B cell (primary cell): Measurements from ENCODE around the gene WDR46. TPM values are rescaled to one million over a fixed set of nuclear protein-coding genes. Genes with fewer than 3 reads are reported as not detected.
A peak's percentile ranks its signal among the peaks of the same experiment; 100 is the strongest.

Experiments used
- ATAC-seq: fragments of 200-7000 bp; cut with Tn5 transposase; one replicate; pipeline ENCODE4 v1.10.0; 2021; ENCODE audit warnings: low read depth, mild to moderate bottlenecking, moderate number of reproducible peaks, moderate library complexity
- CTCF ChIA-PET: fragments of 350-600 bp; sonication (Branson Sonifier 250); formaldehyde crosslinking; loops from one replicate; lab custom pipeline; 2021; ENCODE audit warnings: antibody characterized with exemption, inconsistent platforms; lab: Charles Lee
- POLR2A ChIA-PET: fragments of 350-600 bp; sonication (Branson Sonifier 250); formaldehyde crosslinking; loops from one replicate; lab custom pipeline; 2021; ENCODE audit warnings: antibody characterized with exemption; lab: Charles Lee
- DNase-seq: peaks from one replicate; pipeline ENCODE4 v3.0.0; 2013
- H2AFZ ChIP-seq: 2 replicates; pipeline ENCODE4 v1.6.1; 2012; ENCODE audit warnings: mild to moderate bottlenecking, low read depth, low read length; ENCODE audit not compliant: insufficient read depth, poor library complexity, severe bottlenecking
- H3K27ac ChIP-seq, 2 donors: 1 replicate in 1 of 2; 2 replicates in 1 of 2; pipeline ENCODE4 v1.5.1; 2012 to 2013; ENCODE audit warnings: low read length in 2 of 2, mild to moderate bottlenecking in 2 of 2, moderate library complexity in 1 of 2
- H3K27me3 ChIP-seq, 4 experiments: fragments of 200-600 bp in 1 of 4; sonication (generic) in 1 of 4; replicated peaks in 1 of 4; 1 replicate in 2 of 4; 2 replicates in 2 of 4; pipeline versions ENCODE4 v1.6.1 to v1.7.0; 2013 to 2016; ENCODE audit warnings: low read length in 3 of 4, mild to moderate bottlenecking in 2 of 4, mixed read lengths in 1 of 4, moderate library complexity in 1 of 4; ENCODE audit not compliant: insufficient read depth in 4 of 4, control insufficient read depth in 3 of 4; ENCODE audit errors: control extremely low read depth in 1 of 4
- H3K36me3 ChIP-seq, 2 experiments: replicated peaks in 1 of 2; 1 replicate in 1 of 2; 2 replicates in 1 of 2; pipeline versions ENCODE4 v1.6.1 to v1.7.1; 2013; ENCODE audit warnings: low read length in 1 of 2; ENCODE audit not compliant: insufficient read depth in 2 of 2, control insufficient read depth in 1 of 2; ENCODE audit errors: control extremely low read depth in 1 of 2, extremely low read depth in 1 of 2
- H3K4me1 ChIP-seq, 2 donors: fragments of 200-600 bp in 1 of 2; sonication (generic) in 1 of 2; 1 replicate in 1 of 2; 2 replicates in 1 of 2; pipeline versions ENCODE4 v1.5.1 to v1.6.1; 2013 to 2017; ENCODE audit warnings: low read length in 2 of 2; ENCODE audit not compliant: control insufficient read depth in 2 of 2, insufficient read depth in 2 of 2
- H3K4me2 ChIP-seq: replicated peaks from 2 replicates; pipeline ENCODE3; 2012; ENCODE audit warnings: mild to moderate bottlenecking, low read depth, low read length; ENCODE audit not compliant: poor library complexity, severe bottlenecking
- H3K4me3 ChIP-seq, 5 experiments: fragments of 200-600 bp in 1 of 5; sonication (generic) in 1 of 5; 1 replicate in 3 of 5; 2 replicates in 2 of 5; pipeline versions ENCODE4 v1.5.1 to v1.7.0; 2011 to 2016; ENCODE audit warnings: low read length in 4 of 5, mild to moderate bottlenecking in 4 of 5, low read depth in 2 of 5, control low read depth in 1 of 5, moderate library complexity in 1 of 5; ENCODE audit not compliant: insufficient read depth in 1 of 5; ENCODE audit errors: control extremely low read depth in 1 of 5, extremely low read depth in 1 of 5
- H3K79me2 ChIP-seq: fragments of 200-600 bp; sonication (generic); one replicate; pipeline ENCODE4 v1.6.0; 2016; ENCODE audit warnings: low read length; ENCODE audit not compliant: control insufficient read depth, insufficient read depth
- H3K9ac ChIP-seq: fragments of 200-600 bp; sonication (generic); 2 replicates; pipeline ENCODE4 v1.6.1; 2017; ENCODE audit warnings: mild to moderate bottlenecking, low read length, moderate library complexity
- H3K9me3 ChIP-seq, 3 donors: one replicate each; pipeline versions ENCODE4 v1.6.1 to v1.7.1; 2013; ENCODE audit warnings: low read length in 2 of 3; ENCODE audit not compliant: control insufficient read depth in 2 of 3, insufficient read depth in 1 of 3; ENCODE audit errors: control extremely low read depth in 1 of 3
- H4K20me1 ChIP-seq: 2 replicates; pipeline ENCODE4 v1.6.0; 2012; ENCODE audit warnings: mild to moderate bottlenecking, low read length; ENCODE audit not compliant: insufficient read depth, control insufficient read depth, poor library complexity, severe bottlenecking
- H3K27ac Mint-ChIP-seq: one replicate; pipeline ENCODE4 v1.8.0; 2021; ENCODE audit warnings: mixed read lengths
- H3K27me3 Mint-ChIP-seq: one replicate; pipeline ENCODE4 v1.8.0; 2021; ENCODE audit warnings: mixed read lengths
- H3K4me1 Mint-ChIP-seq: one replicate; pipeline ENCODE4 v1.8.0; 2021; ENCODE audit warnings: mixed read lengths
- H3K4me3 Mint-ChIP-seq: one replicate; pipeline ENCODE4 v1.8.0; 2021; ENCODE audit warnings: mixed read lengths
- H3K9me3 Mint-ChIP-seq: one replicate; pipeline ENCODE4 v1.8.0; 2022; ENCODE audit warnings: mixed read lengths; ENCODE audit not compliant: insufficient read depth
- EZH2 ChIP-seq: IDR thresholded peaks from 2 replicates; pipeline ENCODE4 v1.6.1; 2012; ENCODE audit warnings: borderline replicate concordance, low read depth, mild to moderate bottlenecking, moderate library complexity, low read length; ENCODE audit not compliant: insufficient read depth, poor library complexity, severe bottlenecking
- WGBS: methylation state at CpG from one replicate; pipeline ENCODE4 v1.1.5; 2013; ENCODE audit warnings: missing lambda C conversion rate; ENCODE audit not compliant: insufficient coverage; 5-methylcytosine and 5-hydroxymethylcytosine counted together
- intact Hi-C: fragments of 100-400 bp; cut with micrococcal nuclease; formaldehyde crosslinking; loops from one replicate; pipeline ENCODE4 v1.10.0; 2022
- polyA plus RNA-seq: library from polyadenylated mRNA; depleted of rRNA; stranded (reverse); fragments of >200 nt; gene quantifications from 2 replicates; pipeline ENCODE4 v1.2.3, GENCODE V29; 2012
- total RNA-seq, 2 donors: library from RNA; stranded (reverse); fragments of 120-200 nt in 1 of 2; gene quantifications; 1 replicate in 1 of 2; 2 replicates in 1 of 2; pipeline versions ENCODE4 v1.2.3 to v1.2.4, GENCODE V29; 2013 to 2022
- TF ChIP-seq, protein P1 (sequence below): fragments of 200-600 bp; IDR thresholded peaks from one replicate; pipeline ENCODE4 v1.8.0; 2022; ENCODE audit warnings: antibody characterized with exemption, mild to moderate bottlenecking

Gene WDR46
- total and polyA plus RNA-seq, 2 donors (not counting 1 experiment from before 2014, with no cell fraction given), result 60.1 to 77.2 TPM

- Histone ChIP-seq H3K4me3 (peak overlapping the region; percentile 32 to 96 (median 79)), H3K4me1 (peaks cover 12 to 21% of the 10 kb centered on the region in 2 donors), H3K27me3 (no peaks in the 10 kb centered on the region), H3K79me2 (peaks cover 13% of the 10 kb centered on the region), H3K36me3 (peaks cover 0 to 53% of the 10 kb centered on the region in 2 experiments), H3K9ac (peak overlapping the region; percentile 84), H3K27ac (peak overlapping the region; percentile 60 to 91), H4K20me1 (peaks cover 20% of the 10 kb centered on the region), H3K4me2 (peak overlapping the region; percentile 93), H3K9me3 (no peaks in the 10 kb centered on the region), H2AFZ (no peak overlapping the region)
- CTCF ChIA-PET, result interaction anchor here (0.7 to 3.6 kb wide), 4 partner anchors 15 to 46 kb away, joined by 3 to 32 read pairs (median 4); partner anchors contain the start of genes B3GALT4, RPS18 and VPS52
- intact Hi-C loops, result no loop called here
- Mint-ChIP-seq H3K9me3 (no peaks in the 10 kb centered on the region), H3K27me3 (no peaks in the 10 kb centered on the region), H3K4me3 (peak overlapping the region; percentile 99), H3K4me1 (peaks cover 33% of the 10 kb centered on the region), H3K27ac (peak overlapping the region; percentile 88)
- TF ChIP-seq, protein P1, sequence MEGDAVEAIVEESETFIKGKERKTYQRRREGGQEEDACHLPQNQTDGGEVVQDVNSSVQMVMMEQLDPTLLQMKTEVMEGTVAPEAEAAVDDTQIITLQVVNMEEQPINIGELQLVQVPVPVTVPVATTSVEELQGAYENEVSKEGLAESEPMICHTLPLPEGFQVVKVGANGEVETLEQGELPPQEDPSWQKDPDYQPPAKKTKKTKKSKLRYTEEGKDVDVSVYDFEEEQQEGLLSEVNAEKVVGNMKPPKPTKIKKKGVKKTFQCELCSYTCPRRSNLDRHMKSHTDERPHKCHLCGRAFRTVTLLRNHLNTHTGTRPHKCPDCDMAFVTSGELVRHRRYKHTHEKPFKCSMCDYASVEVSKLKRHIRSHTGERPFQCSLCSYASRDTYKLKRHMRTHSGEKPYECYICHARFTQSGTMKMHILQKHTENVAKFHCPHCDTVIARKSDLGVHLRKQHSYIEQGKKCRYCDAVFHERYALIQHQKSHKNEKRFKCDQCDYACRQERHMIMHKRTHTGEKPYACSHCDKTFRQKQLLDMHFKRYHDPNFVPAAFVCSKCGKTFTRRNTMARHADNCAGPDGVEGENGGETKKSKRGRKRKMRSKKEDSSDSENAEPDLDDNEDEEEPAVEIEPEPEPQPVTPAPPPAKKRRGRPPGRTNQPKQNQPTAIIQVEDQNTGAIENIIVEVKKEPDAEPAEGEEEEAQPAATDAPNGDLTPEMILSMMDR, result no peak
- TF ChIP-seq EZH2, result no peak
- peak; percentile 63 for DNase-seq
- no peak for ATAC-seq
- 6% methylated on average over 5 of the region's 16 CpGs for WGBS
- POLR2A ChIA-PET, result interaction anchor here (1.6 to 3.3 kb wide), 6 partner anchors 9 to 47 kb away, joined by 4 to 21 read pairs (median 14); partner anchors contain the start of genes B3GALT4, RPS18, TAPBP and VPS52
Observed at GRCh38 chr6:33297406-33297955, 8.4 kb upstream of the WDR46 start.
